ENCODE results near the gene KRT81. TPM values are rescaled to one million over a fixed set of nuclear protein-coding genes. Genes with fewer than 3 reads are reported as not detected.

The KRT81 gene
- total RNA-seq, 1 donor from 2014 or later = 1.2 TPM

GRCh38 chr12:52271158-52271557 lies 20.2 kb downstream of the KRT81 start:
- no peak overlapping the region for H3K27ac Mint-ChIP-seq (ENCODE audit: unreplicated experiment)
- H3K9ac ChIP-seq (ENCODE audit: low read length) = no peak overlapping the region
- peaks cover 8% of the 10 kb centered on the region for H3K4me1 ChIP-seq (ENCODE audit: insufficient read depth, low read length)
- H3K79me2 ChIP-seq (ENCODE audit: insufficient read depth, low read length) = no peaks in the 10 kb centered on the region
- no peaks in the 10 kb centered on the region for H3K27me3 ChIP-seq (ENCODE audit: insufficient read depth, low read length)
- FAIRE-seq (no peak), DNase-seq (ENCODE audit: low read depth) (no peak)
- H3K4me3 ChIP-seq (ENCODE audit: insufficient read depth, low read depth, low read length) = no peak overlapping the region
- H3K9me3 ChIP-seq (ENCODE audit: insufficient read depth, low read depth, low read length) = no peaks in the 10 kb centered on the region
- H3K36me3 ChIP-seq (ENCODE audit: insufficient read depth, low read length) = no peaks in the 10 kb centered on the region
- no peak overlapping the region for H3K4me3 Mint-ChIP-seq (ENCODE audit: unreplicated experiment)
- H3K4me2 ChIP-seq (ENCODE audit: low read length) = no peak overlapping the region
- H3K27ac ChIP-seq (ENCODE audit: low read depth, low read length) = no peak overlapping the region
- TF ChIP-seq, protein P1, sequence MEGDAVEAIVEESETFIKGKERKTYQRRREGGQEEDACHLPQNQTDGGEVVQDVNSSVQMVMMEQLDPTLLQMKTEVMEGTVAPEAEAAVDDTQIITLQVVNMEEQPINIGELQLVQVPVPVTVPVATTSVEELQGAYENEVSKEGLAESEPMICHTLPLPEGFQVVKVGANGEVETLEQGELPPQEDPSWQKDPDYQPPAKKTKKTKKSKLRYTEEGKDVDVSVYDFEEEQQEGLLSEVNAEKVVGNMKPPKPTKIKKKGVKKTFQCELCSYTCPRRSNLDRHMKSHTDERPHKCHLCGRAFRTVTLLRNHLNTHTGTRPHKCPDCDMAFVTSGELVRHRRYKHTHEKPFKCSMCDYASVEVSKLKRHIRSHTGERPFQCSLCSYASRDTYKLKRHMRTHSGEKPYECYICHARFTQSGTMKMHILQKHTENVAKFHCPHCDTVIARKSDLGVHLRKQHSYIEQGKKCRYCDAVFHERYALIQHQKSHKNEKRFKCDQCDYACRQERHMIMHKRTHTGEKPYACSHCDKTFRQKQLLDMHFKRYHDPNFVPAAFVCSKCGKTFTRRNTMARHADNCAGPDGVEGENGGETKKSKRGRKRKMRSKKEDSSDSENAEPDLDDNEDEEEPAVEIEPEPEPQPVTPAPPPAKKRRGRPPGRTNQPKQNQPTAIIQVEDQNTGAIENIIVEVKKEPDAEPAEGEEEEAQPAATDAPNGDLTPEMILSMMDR (IDR thresholded peaks at IDR 0.05; ENCODE audit: insufficient read depth, low read depth, low read length) = no peak
- TF ChIP-seq EZH2 (IDR thresholded peaks at IDR 0.05; ENCODE audit: insufficient read depth, low read length) = no peak
- H3K9me3 Mint-ChIP-seq (ENCODE audit: unreplicated experiment) = peaks cover 7% of the 10 kb centered on the region
- H3K27me3 Mint-ChIP-seq (ENCODE audit: low read depth, unreplicated experiment) = peaks cover 31% of the 10 kb centered on the region
- H3K4me1 Mint-ChIP-seq (ENCODE audit: low read depth, unreplicated experiment) = peaks cover 7% of the 10 kb centered on the region
- no peaks in the 10 kb centered on the region for H4K20me1 ChIP-seq (ENCODE audit: insufficient read depth, low read length)
- H3K36me3 Mint-ChIP-seq (ENCODE audit: low read depth, unreplicated experiment) = no peaks in the 10 kb centered on the region
- no peak overlapping the region for H2AFZ ChIP-seq (ENCODE audit: low read depth, low read length)

GRCh38 chr12:52270541-52271070 lies 20.7 kb downstream of the KRT81 start:
- DNase-seq (ENCODE audit: low read depth) = no peak
- no peak for FAIRE-seq
- Mint-ChIP-seq H3K4me1 (ENCODE audit: low read depth, unreplicated experiment) (peaks cover 7% of the 10 kb centered on the region), H3K4me3 (ENCODE audit: unreplicated experiment) (no peak overlapping the region), H3K36me3 (ENCODE audit: low read depth, unreplicated experiment) (no peaks in the 10 kb centered on the region), H3K27me3 (ENCODE audit: low read depth, unreplicated experiment) (peaks cover 29% of the 10 kb centered on the region), H3K9me3 (ENCODE audit: unreplicated experiment) (peaks cover 7% of the 10 kb centered on the region), H3K27ac (ENCODE audit: unreplicated experiment) (no peak overlapping the region)
- H3K79me2 ChIP-seq (ENCODE audit: insufficient read depth, low read length) = no peaks in the 10 kb centered on the region
- no peak overlapping the region for H3K9ac ChIP-seq (ENCODE audit: low read length)
- H3K4me3 ChIP-seq (ENCODE audit: insufficient read depth, low read depth, low read length) = no peak overlapping the region
- H3K27me3 ChIP-seq (ENCODE audit: insufficient read depth, low read length) = no peaks in the 10 kb centered on the region
- no peaks in the 10 kb centered on the region for H3K9me3 ChIP-seq (ENCODE audit: insufficient read depth, low read depth, low read length)
- no peak for TF ChIP-seq EZH2 (IDR thresholded peaks at IDR 0.05; ENCODE audit: insufficient read depth, low read length)
- TF ChIP-seq, protein P1 (IDR thresholded peaks at IDR 0.05; ENCODE audit: insufficient read depth, low read depth, low read length) = no peak
- H4K20me1 ChIP-seq (ENCODE audit: insufficient read depth, low read length) = no peaks in the 10 kb centered on the region
- peaks cover 8% of the 10 kb centered on the region for H3K4me1 ChIP-seq (ENCODE audit: insufficient read depth, low read length)
- H3K36me3 ChIP-seq (ENCODE audit: insufficient read depth, low read length) = no peaks in the 10 kb centered on the region
- no peak overlapping the region for H3K4me2 ChIP-seq (ENCODE audit: low read length)
- H2AFZ ChIP-seq (ENCODE audit: low read depth, low read length) = no peak overlapping the region
- H3K27ac ChIP-seq (ENCODE audit: low read depth, low read length) = no peak overlapping the region

- peaks cover 7% of the 10 kb centered on the region for H3K4me1 Mint-ChIP-seq (ENCODE audit: low read depth, unreplicated experiment)
- TF ChIP-seq, protein P1 (IDR thresholded peaks at IDR 0.05; ENCODE audit: insufficient read depth, low read depth, low read length) = no peak
- no peak for TF ChIP-seq EZH2 (IDR thresholded peaks at IDR 0.05; ENCODE audit: insufficient read depth, low read length)
- Histone ChIP-seq H3K4me1 (ENCODE audit: insufficient read depth, low read length) (peaks cover 8% of the 10 kb centered on the region), H3K79me2 (ENCODE audit: insufficient read depth, low read length) (no peaks in the 10 kb centered on the region), H3K9me3 (ENCODE audit: insufficient read depth, low read depth, low read length) (no peaks in the 10 kb centered on the region), H3K27ac (ENCODE audit: low read depth, low read length) (no peak overlapping the region), H3K4me3 (ENCODE audit: insufficient read depth, low read depth, low read length) (no peak overlapping the region), H3K4me2 (ENCODE audit: low read length) (no peak overlapping the region), H2AFZ (ENCODE audit: low read depth, low read length) (no peak overlapping the region), H3K36me3 (ENCODE audit: insufficient read depth, low read length) (no peaks in the 10 kb centered on the region), H3K27me3 (ENCODE audit: insufficient read depth, low read length) (peaks cover 4% of the 10 kb centered on the region), H3K9ac (ENCODE audit: low read length) (no peak overlapping the region), H4K20me1 (ENCODE audit: insufficient read depth, low read length) (no peaks in the 10 kb centered on the region)
- peaks cover 7% of the 10 kb centered on the region for H3K9me3 Mint-ChIP-seq (ENCODE audit: unreplicated experiment)
- H3K4me3 Mint-ChIP-seq (ENCODE audit: unreplicated experiment) = no peak overlapping the region
- peaks cover 26% of the 10 kb centered on the region for H3K27me3 Mint-ChIP-seq (ENCODE audit: low read depth, unreplicated experiment)
- H3K36me3 Mint-ChIP-seq (ENCODE audit: low read depth, unreplicated experiment) = no peaks in the 10 kb centered on the region
- FAIRE-seq = peak; percentile 23
- peak; percentile 30 for DNase-seq (ENCODE audit: low read depth)
- H3K27ac Mint-ChIP-seq (ENCODE audit: unreplicated experiment) = no peak overlapping the region
Measured at GRCh38 chr12:52268212-52268611, 23.1 kb downstream of the KRT81 start.

All from astrocyte (in vitro differentiated cells and primary cell).